Measurements from ENCODE around the gene CTBP2.

DNA sequence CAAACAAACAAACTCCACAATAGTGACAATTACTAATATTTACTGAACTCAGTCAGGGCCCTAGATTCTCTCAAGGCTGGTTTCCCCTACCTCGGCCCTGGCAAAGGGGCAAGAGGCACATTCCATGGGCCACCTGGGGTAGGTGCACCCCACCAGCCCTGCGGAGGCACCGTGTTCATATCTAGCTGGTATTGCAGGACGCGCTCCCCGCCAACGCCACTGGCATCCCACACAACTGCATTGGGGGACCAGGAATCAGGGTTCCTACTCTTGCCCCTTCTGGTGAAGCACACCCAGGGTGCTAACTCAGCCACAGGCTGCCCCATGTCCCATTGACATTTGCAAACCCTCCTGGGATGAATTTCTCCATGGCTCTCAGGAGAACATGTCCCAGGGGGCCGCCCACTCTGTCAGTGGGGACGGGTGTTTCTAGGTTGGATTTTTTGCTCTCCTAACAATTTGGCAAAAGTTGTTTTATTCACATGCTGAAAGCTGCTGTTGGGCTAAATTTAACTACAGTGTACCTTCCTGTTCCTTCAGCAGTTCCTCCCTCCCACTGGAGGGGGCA, 141.7 kb downstream of the CTBP2 start:
- TF ChIP-seq HDGF (IDR thresholded peaks at IDR 0.05; ENCODE audit: borderline replicate concordance): no peak
- no peak for TF ChIP-seq ELF4 (IDR thresholded peaks at IDR 0.05)
- TF ChIP-seq FOXK2 (IDR thresholded peaks at IDR 0.05): no peak
- TF ChIP-seq FOXM1 (IDR thresholded peaks at IDR 0.05; ENCODE audit: borderline replicate concordance): no peak
- no peak for TF ChIP-seq LEF1 (IDR thresholded peaks at IDR 0.05; ENCODE audit: borderline replicate concordance)
- TF ChIP-seq FOXA1 (IDR thresholded peaks at IDR 0.05): no peak
- no peak for TF ChIP-seq SP1 (IDR thresholded peaks at IDR 0.05)
